ENCODE data around the gene C1QL2.

The C1QL2 gene

GRCh38 chr2:119136093-119136492, 22.5 kb downstream of the C1QL2 start:
- no peak for DNase-seq

GRCh38 chr2:119134775-119135174, 23.8 kb downstream of the C1QL2 start:
- DNase-seq = no peak

GRCh38 chr2:119126650-119127049, 31.9 kb downstream of the C1QL2 start:
- no peak for DNase-seq

- no peak for DNase-seq
Observed at GRCh38 chr2:119123389-119123788, 35.2 kb downstream of the C1QL2 start.

GRCh38 chr2:119122663-119123062, 35.9 kb downstream of the C1QL2 start:
- DNase-seq = peak; percentile 49

GRCh38 chr2:119119999-119120756, 38.4 kb downstream of the C1QL2 start:
- DNase-seq = peak; percentile 2

GRCh38 chr2:119119076-119119785, 39.3 kb downstream of the C1QL2 start:
- no peak for DNase-seq

- no peak for DNase-seq
Observed at GRCh38 chr2:119117891-119118882, 40.4 kb downstream of the C1QL2 start.

- no peak for DNase-seq
Observed at GRCh38 chr2:119117408-119117807, 41.1 kb downstream of the C1QL2 start.

- no peak for DNase-seq
Observed at GRCh38 chr2:119116411-119117295, 41.9 kb downstream of the C1QL2 start.

GRCh38 chr2:119114266-119114665, 44.3 kb downstream of the C1QL2 start:
- no peak for DNase-seq

- no peak for DNase-seq
Observed at GRCh38 chr2:119113489-119113770, 45.1 kb downstream of the C1QL2 start.

- no peak for DNase-seq
Observed at GRCh38 chr2:119112770-119113488, 45.6 kb downstream of the C1QL2 start.

GRCh38 chr2:119112230-119112629, 46.3 kb downstream of the C1QL2 start:
- DNase-seq = no peak

GRCh38 chr2:119111115-119111975, 47.2 kb downstream of the C1QL2 start:
- DNase-seq = peak; percentile 59

GRCh38 chr2:119109866-119110265, 48.7 kb downstream of the C1QL2 start:
- no peak for DNase-seq

- DNase-seq = no peak
Observed at GRCh38 chr2:119108186-119108585, 50.4 kb downstream of the C1QL2 start.

GRCh38 chr2:119106301-119106897, 52.2 kb downstream of the C1QL2 start:
- peak; percentile 27 for DNase-seq

All from MV-4-11 (cell line).